Body of pancreas (tissue), 4 donors: Measurements from ENCODE around the gene CCDC91.

Experiments
- CTCF ChIP-seq, 7 experiments: fragments of 450-650 bp in 4 of 7; fragments of 200-600 bp in 3 of 7; sonication (generic) in 3 of 7; IDR thresholded peaks; one replicate each; pipeline ENCODE4 v1.5.1; 2016 to 2019; ENCODE audit warnings: antibody characterized with exemption in 7 of 7
- POLR2A ChIP-seq, 3 donors: fragments of 450-650 bp; IDR thresholded peaks; one replicate each; pipeline ENCODE4 v1.6.1; 2016; ENCODE audit warnings: antibody characterized with exemption in 3 of 3, mild to moderate bottlenecking in 2 of 3

GRCh38 chr12:28440081-28440608 lies 249.9 kb downstream of the CCDC91 start:
- TF ChIP-seq CTCF (IDR thresholded peaks at IDR 0.05), result no peak
- TF ChIP-seq POLR2A (IDR thresholded peaks at IDR 0.05), result no peak
